DMS53 treated with DMSO at 0.1 percent for 48 hours (cell line): ENCODE data around the gene FAM117A.
"Not testable (repeated sequence)": the region's sequence is repeated elsewhere in the genome, so short reads cannot be mapped to it uniquely, and the experiment has no call there.

Experiments used
- DNase-seq: peaks from one replicate; lab custom pipeline; 2025; ENCODE audit not compliant: unreplicated experiment; lab: John Stamatoyannopoulos, UW

FAM117A gene

GRCh38 chr17:49681106-49681979 lies 82.6 kb downstream of the FAM117A start:
- no peak for DNase-seq

GRCh38 chr17:49680314-49680713 lies 83.6 kb downstream of the FAM117A start:
- DNase-seq: no peak

DNA sequence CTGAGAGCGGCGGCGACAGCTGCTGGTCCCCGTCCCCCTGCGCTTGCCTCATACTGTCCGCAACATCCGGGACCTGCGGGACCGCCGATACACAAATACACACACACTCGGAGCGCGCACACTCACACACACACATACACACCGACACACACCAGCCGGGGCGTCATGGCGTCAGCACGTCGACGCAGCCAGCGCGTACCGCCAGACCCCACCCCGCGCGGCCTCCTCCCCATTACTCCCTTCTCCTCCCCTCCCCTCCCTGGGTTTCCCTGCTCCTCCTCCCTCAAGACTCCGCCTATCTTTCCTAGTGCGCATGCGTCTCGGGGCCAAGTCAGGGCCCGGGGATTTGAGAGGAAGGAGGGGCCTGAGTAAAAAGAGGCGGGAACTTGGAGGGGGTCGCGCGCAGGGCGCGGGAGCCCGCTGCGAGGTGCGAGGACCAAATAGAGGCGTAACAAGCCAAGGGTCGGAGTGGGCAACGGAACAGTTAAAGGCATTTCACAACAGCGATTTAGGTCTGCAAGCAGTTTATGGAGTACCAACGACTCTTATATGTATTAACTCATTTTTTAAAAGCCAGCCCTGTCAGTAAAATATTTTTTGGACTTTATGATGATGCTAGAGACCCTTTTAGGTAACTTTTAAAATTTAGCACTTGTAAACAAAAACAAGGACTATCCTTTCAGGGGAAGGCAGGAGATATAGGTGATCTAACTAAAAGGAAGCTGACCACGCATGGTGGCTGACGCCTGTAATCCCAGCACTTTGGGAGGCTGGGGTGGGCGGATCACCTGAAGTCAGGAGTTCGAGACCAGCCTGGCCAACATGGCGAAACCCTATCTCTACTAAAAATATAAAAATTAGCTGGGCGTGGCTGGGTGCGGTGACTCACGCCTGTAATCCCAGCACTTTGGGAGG lies 85.7 kb downstream of the FAM117A start, which contains the start of gene SPOP:
TSS of gene SPOP (minus strand) at position 165 of the 915 bp plus-strand sequence. CDS start 55,287 bp downstream, outside the sequence.
- DNase-seq: peak; percentile 97

DNA sequence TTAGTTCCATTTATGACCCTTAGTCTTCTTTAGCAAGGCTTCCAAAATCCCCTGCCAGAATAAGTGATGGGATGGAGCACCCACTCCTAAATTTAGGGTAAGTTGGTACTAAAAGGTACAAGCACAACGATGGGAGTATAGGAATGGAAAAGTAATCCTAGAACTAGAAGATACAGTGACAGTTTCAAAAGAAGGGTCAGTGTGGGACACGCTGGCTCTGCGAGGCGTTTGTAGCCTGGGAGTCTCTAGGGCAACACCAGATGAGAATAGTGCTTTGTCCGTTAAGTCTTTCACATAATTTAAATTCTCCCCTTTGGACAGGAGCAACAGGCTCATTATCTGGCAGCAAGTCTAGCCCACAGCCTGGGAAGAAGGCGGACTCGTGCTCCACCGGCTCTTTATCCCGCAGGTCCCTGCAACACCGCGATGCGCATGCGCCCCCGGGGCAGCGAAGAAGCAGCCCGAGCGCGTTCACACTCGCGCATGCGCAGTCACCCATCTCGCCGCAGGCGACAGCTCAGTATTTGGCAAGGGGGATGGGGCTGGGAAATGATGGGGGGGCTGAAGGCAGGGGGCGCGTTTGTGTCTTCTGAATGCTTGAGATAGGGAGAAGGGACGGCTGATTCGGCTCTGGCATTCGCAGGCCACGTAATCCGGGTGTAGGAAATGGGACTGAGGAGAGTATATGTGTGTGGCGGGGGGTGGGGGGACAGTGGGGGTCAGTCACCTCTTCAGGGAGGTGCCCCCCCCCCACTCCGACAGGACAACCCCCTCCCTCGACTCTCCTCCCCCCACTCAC lies 86.6 kb downstream of the FAM117A start:
- peak; percentile 89 for DNase-seq

DNA sequence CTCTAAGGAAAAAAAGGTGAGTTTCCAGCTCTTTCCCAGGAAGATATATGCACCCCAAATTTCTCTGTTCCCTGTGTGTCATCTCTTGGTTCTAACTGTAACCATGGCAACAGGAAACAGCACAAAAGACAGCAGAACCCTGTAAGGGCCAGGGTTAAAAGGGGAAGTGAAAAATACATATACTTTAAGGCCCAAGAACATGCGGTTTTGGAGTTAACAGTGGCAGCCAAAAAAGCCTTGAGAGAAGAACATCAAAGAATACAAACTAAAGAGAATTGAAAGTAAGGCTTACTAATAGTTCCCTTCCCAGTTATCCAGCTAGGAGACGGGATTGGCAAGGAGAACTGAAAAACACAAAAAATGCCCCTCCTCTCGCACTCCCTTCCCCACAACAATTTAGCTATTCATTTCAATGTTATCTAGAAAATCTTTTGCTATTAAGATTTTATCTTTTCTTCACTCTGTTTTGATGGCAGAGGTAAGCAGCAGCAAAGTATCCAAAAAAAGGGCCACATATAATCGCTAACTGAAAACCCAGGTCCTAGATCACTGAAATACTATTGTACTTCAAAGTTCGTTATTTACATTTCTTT lies 87.6 kb downstream of the FAM117A start:
- DNase-seq: no peak

DNA sequence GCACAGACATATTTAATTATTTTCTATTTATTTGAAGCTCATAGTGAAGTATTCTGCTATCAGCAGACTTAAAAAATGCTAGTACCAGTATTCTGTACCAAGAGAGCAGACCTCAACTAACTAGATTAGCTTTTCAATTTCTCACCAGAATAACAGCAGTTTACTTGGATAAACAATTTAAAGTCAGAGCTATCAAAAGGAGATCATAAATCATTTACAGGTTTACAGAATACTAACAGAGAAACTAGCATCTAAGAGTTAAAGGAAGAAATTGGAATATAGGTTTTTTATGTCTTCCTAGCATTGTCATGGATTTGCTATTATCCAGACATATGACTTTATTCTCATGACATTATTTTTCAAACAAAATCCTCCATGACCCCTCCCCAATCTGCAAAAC lies 89.4 kb downstream of the FAM117A start:
- no peak for DNase-seq

- not testable (repeated sequence) for DNase-seq
Measured at GRCh38 chr17:49673679-49674078, 90.3 kb downstream of the FAM117A start.

GRCh38 chr17:49670641-49671040 lies 93.3 kb downstream of the FAM117A start:
- no peak for DNase-seq

GRCh38 chr17:49670002-49670401 lies 93.9 kb downstream of the FAM117A start:
- DNase-seq: no peak

- DNase-seq: no peak
Measured at GRCh38 chr17:49667854-49668253, 96.1 kb downstream of the FAM117A start.

DNA sequence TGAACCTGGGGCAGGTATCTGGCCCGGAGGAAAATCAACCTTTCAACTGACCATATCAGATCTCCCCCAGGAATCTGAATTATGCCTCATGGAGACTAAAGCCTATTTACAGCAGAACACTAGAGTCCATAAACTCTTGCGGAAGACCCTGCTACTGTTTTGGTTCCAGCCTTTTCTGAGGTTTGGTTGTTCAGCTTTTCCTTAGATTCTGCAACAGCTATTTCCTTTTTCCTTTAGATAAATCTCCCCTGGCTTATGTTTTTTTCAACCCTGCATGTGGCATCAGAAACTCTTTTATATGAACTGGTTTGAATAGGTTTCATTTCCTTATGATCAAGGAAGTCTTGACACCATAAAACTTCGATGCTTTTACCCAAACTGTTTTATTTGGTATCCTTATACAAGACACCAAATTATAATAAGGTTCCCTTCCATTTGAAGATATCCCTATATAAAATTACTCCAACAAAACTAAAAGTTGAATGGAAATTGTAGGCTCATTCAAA lies 99.2 kb downstream of the FAM117A start:
- DNase-seq: no peak
